Measurements from ENCODE around the gene SH2D2A. TPM values are rescaled to one million over a fixed set of nuclear protein-coding genes. Genes with fewer than 3 reads are reported as not detected.
"Not testable (repeated sequence)": the region's sequence is repeated elsewhere in the genome, so short reads cannot be mapped to it uniquely, and the experiment has no call there.

The SH2D2A gene
- total RNA-seq, 2 donors from 2014 or later: 129 to 137 TPM

DNA sequence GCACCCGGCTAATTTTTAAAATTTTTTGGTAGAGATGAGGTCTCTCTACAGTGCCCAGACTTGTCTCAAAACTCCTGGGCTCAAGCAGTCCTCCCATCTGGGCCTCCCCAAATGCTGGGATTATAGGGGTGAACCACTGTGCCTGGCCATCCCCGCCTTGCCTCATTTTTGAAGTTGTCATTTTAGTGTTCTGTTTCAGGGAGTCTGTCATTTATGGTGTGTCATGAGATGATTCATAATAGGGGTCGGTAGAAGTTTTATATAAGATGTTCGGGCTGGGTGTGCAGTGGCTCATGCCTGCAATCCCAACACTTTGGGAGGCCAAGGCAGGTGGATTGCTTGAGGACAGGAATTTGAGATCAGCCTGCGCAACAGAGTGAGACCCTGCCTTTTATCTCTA is 40.8 kb downstream of the SH2D2A start:
- no peaks in the 10 kb centered on the region for H3K27me3 Mint-ChIP-seq
- H3K4me3 Mint-ChIP-seq: no peak overlapping the region
- no peaks in the 10 kb centered on the region for H3K9me3 ChIP-seq (ENCODE audit: control insufficient read depth, low read length, poor library complexity, severe bottlenecking)
- H3K27ac Mint-ChIP-seq: peak overlapping the region; percentile 78
- H3K36me3 Mint-ChIP-seq (ENCODE audit: low read depth): peaks cover 9% of the 10 kb centered on the region
- ATAC-seq (no peak), DNase-seq (no peak)
- H3K4me1 Mint-ChIP-seq: peaks cover 41% of the 10 kb centered on the region

DNA sequence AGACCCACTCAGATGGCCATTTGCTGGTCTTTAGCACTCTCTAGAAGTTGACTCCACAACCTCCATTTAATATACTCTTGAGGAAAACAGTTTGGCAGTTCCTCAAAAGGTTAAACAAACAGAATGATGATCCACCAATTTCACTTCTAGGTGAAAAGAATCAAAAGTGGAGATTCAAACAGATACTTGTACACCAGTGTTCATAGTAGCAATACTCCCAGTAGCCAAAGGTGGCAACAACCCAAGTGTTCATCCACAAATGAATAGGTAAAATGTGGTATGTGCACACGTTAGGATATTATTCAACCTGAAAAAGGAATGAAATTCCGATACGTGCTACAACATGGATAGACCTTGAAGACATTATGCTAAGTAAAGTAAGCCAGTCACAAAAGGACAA is 43.0 kb downstream of the SH2D2A start:
- DNase-seq: no peak
- no peak for ATAC-seq
- Mint-ChIP-seq H3K4me1 (peaks cover 55% of the 10 kb centered on the region), H3K4me3 (no peak overlapping the region), H3K27me3 (no peaks in the 10 kb centered on the region), H3K36me3 (ENCODE audit: low read depth) (peaks cover 11% of the 10 kb centered on the region), H3K27ac (peak overlapping the region; percentile 45)
- H3K9me3 ChIP-seq (ENCODE audit: control insufficient read depth, low read length, poor library complexity, severe bottlenecking): no peaks in the 10 kb centered on the region

DNA sequence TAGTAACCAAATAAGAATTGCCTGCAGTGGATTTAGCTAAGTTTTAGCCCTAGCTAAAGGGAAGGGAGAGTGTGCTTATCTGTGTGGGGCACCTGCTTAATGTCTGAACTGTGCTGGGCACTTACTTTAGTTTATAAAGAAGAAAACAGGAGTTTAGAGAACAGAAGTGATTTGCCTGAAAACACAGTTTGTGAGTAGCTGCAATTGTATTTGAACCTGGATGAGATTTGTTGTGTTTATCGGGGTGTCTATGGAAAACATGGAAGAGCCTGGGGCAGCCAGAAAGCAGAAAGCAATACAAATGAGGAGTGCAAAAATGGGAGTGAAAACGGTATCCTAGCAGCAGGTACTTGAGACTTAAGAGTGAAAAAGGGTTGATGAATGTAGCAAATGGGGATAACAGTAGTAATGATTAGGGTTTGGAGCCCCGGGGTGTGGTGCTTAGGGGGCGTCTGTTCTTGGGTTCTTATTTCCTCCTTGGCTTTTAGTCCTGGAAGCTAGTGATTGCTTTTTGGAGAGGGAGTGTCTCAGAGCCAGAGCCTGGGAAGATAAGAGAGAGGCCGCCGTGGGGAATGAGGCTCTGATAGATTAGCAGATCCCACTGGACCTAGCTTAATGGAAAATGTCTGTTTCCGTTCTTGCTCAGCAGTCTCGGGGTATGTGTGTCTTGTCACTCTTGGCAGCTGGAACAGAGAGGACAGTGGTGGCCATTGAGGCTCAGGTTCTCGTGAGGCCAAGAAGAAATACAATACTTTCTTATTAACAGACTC is 43.7 kb downstream of the SH2D2A start:
- H3K27ac Mint-ChIP-seq: peak overlapping the region; percentile 45

DNA sequence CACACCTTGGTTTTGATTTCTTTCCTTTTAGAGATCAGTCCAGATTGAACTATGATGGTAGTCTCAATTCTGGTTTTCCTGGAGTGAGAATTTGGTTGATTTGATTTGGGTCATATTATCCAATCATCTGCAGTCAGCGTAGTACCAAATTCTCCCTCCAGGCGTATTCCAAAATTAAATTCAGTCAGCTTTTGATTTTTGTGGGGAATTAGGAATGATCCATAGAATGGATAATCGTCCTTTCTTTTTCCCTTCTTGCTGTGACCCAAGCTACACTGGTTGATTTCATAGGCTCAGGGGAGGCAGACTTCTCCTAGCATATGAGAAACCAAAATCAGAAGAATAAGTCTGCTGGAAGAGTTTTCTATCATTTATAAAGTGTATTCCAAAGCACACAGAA is 44.4 kb downstream of the SH2D2A start:
- H3K9me3 ChIP-seq (ENCODE audit: control insufficient read depth, low read length, poor library complexity, severe bottlenecking): no peaks in the 10 kb centered on the region
- Mint-ChIP-seq H3K27me3 (no peaks in the 10 kb centered on the region), H3K27ac (peak overlapping the region; percentile 45), H3K4me1 (peaks cover 48% of the 10 kb centered on the region), H3K36me3 (ENCODE audit: low read depth) (peaks cover 11% of the 10 kb centered on the region), H3K4me3 (no peak overlapping the region)
- no peak for DNase-seq
- ATAC-seq: no peak

More for the DNA sequence above, 43.7 kb downstream of the SH2D2A start:
- no peaks in the 10 kb centered on the region for H3K9me3 ChIP-seq (ENCODE audit: control insufficient read depth, low read length, poor library complexity, severe bottlenecking)
- H3K27me3 Mint-ChIP-seq: no peaks in the 10 kb centered on the region
- ATAC-seq (no peak), DNase-seq (no peak)
- peaks cover 54% of the 10 kb centered on the region for H3K4me1 Mint-ChIP-seq
- H3K4me3 Mint-ChIP-seq: peak overlapping the region; percentile 43
- peaks cover 11% of the 10 kb centered on the region for H3K36me3 Mint-ChIP-seq (ENCODE audit: low read depth)

DNA sequence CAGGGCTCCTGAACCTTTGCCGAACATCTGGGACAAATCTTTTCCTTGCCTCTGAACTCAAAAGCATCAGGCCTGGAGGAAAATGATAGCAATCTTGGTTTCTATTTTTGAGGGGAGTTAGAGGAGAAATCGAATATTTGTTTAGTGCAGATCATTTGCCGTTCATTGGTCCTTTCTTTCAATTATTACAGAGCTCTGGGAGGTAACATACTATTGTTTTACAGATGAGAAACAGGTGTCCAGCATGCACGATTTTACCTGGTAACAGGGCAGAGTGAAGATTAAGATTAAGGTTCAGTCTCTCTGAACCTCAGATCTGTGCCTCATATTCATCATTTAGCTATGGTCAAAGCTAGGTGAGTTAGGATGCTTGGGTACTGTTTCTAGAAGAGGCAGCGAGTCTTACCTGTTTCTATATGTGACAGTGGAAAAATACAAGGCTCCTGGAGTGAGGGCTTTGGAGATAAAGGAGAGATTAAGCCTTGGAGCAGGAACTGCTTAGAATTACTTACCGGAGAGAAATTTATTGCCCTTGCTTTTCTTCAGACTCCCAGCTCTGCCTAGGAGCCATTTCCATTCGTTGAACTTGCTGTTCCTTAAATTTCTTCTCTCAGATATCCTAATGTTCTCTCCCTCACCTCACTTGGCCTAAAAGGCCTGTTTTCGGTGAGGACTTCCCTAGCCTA is 47.9 kb downstream of the SH2D2A start:
- no peak for ATAC-seq
- Mint-ChIP-seq H3K27me3 (no peaks in the 10 kb centered on the region), H3K4me1 (peaks cover 42% of the 10 kb centered on the region), H3K27ac (no peak overlapping the region), H3K36me3 (ENCODE audit: low read depth) (peaks cover 11% of the 10 kb centered on the region), H3K4me3 (no peak overlapping the region)
- no peaks in the 10 kb centered on the region for H3K9me3 ChIP-seq (ENCODE audit: control insufficient read depth, low read length, poor library complexity, severe bottlenecking)
- no peak for DNase-seq

GRCh38 chr1:156767879-156768604 is 48.6 kb downstream of the SH2D2A start:
- Mint-ChIP-seq H3K27ac (no peak overlapping the region), H3K4me1 (peaks cover 35% of the 10 kb centered on the region), H3K27me3 (no peaks in the 10 kb centered on the region), H3K36me3 (ENCODE audit: low read depth) (peaks cover 11% of the 10 kb centered on the region), H3K4me3 (no peak overlapping the region)
- DNase-seq: peak in 2 of 3 donors; percentile 21 to 45
- no peaks in the 10 kb centered on the region for H3K9me3 ChIP-seq (ENCODE audit: control insufficient read depth, low read length, poor library complexity, severe bottlenecking)
- peak; percentile 2 for ATAC-seq

DNA sequence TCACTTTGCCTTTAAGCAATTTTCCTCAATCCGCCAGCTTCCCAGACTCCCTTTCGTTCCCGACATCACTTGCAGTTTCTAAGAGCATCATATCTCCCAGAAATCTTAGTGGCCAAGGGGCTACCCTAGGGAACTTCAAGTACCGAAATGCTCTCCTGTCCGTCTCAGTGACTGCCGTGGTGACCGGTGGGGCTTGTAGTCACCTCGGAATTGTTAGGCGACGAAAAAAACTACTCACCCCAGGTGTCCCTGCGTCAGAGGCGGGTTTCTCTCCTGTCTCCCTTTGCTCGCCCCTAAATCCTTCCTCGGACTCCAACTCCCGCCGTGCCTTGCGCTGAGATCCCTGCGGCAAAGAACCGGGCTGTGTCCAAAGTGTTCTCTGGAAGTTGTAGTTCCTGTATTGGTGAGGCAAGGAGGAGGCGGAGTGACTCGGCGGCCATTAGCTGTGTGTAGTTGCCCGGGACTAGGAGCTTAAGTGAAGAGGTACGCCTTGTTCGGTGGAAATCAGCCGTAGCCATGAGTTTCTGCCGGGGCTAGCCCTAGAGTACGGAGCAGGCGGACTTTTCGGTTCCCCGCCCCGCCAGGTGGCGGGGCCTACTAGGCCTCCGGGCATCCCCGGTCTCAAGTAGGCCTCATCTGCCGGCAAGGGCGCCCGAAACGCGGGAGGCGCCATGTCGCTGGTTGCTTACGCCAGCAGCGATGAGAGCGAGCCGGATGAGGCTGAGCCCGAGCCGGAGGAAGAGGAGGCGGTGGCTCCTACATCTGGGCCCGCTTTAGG is 49.4 kb downstream of the SH2D2A start, which contains the start of gene PRCC:
Gene PRCC, plus strand, starts transcription at position 435 of the 778 bp plus-strand sequence. Its CDS starts 237 bp downstream, at position 672.
- H3K4me1 Mint-ChIP-seq: peaks cover 29% of the 10 kb centered on the region
- H3K36me3 Mint-ChIP-seq (ENCODE audit: low read depth): peaks cover 8% of the 10 kb centered on the region
- H3K9me3 ChIP-seq (ENCODE audit: control insufficient read depth, low read length, poor library complexity, severe bottlenecking): no peaks in the 10 kb centered on the region
- H3K27me3 Mint-ChIP-seq: no peaks in the 10 kb centered on the region
- DNase-seq (peak; percentile 87 to 96 (median 92)), ATAC-seq (peak; percentile 92)
- H3K27ac Mint-ChIP-seq: no peak within 1 kb of the TSS
- no peak within 1 kb of the TSS for H3K4me3 Mint-ChIP-seq

- Mint-ChIP-seq H3K27ac (no peak overlapping the region), H3K36me3 (ENCODE audit: low read depth) (peaks cover 8% of the 10 kb centered on the region), H3K4me3 (no peak overlapping the region), H3K4me1 (peaks cover 29% of the 10 kb centered on the region), H3K27me3 (no peaks in the 10 kb centered on the region)
- no peaks in the 10 kb centered on the region for H3K9me3 ChIP-seq (ENCODE audit: control insufficient read depth, low read length, poor library complexity, severe bottlenecking)
- ATAC-seq (no peak), DNase-seq (no peak)
These were observed 50.1 kb downstream of the SH2D2A start for GRCh38 chr1:156766298-156767100.

GRCh38 chr1:156765666-156766065 is 51.0 kb downstream of the SH2D2A start:
- H3K27ac Mint-ChIP-seq: no peak overlapping the region
- ATAC-seq (no peak), DNase-seq (no peak)
- H3K36me3 Mint-ChIP-seq (ENCODE audit: low read depth): peaks cover under 1% of the 10 kb centered on the region
- peaks cover 22% of the 10 kb centered on the region for H3K4me1 Mint-ChIP-seq
- H3K27me3 Mint-ChIP-seq: no peaks in the 10 kb centered on the region
- no peaks in the 10 kb centered on the region for H3K9me3 ChIP-seq (ENCODE audit: control insufficient read depth, low read length, poor library complexity, severe bottlenecking)
- H3K4me3 Mint-ChIP-seq: no peak overlapping the region

- H3K36me3 Mint-ChIP-seq (ENCODE audit: low read depth); DNase-seq; H3K4me3 Mint-ChIP-seq; H3K9me3 ChIP-seq (ENCODE audit: control insufficient read depth, low read length, poor library complexity, severe bottlenecking); ATAC-seq; H3K27me3 Mint-ChIP-seq; H3K27ac Mint-ChIP-seq: not testable (repeated sequence)
- peaks cover 20% of the 10 kb centered on the region for H3K4me1 Mint-ChIP-seq
These were observed 51.5 kb downstream of the SH2D2A start for GRCh38 chr1:156765136-156765535.

DNA sequence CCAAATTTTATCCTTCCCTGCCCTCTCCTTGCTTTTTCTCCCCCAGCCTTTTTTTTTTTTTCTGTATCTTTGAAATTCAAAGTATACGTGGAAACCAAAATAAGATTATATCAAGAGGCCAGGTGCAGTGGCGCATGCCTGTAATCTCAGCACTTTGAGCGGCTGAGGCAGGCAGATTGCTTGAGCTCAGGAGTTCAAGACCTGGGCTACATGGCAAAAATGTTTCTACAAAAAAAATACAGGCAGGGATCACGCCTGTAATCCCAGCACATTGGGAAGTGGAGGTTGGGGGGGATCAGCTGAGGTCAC is 55.9 kb downstream of the SH2D2A start:
- no peaks in the 10 kb centered on the region for H3K9me3 ChIP-seq (ENCODE audit: control insufficient read depth, low read length, poor library complexity, severe bottlenecking)
- Mint-ChIP-seq H3K36me3 (ENCODE audit: low read depth) (no peaks in the 10 kb centered on the region), H3K4me1 (peaks cover 3% of the 10 kb centered on the region), H3K27me3 (no peaks in the 10 kb centered on the region), H3K27ac (no peak overlapping the region), H3K4me3 (no peak overlapping the region)
- DNase-seq (no peak), ATAC-seq (no peak)

- Mint-ChIP-seq H3K36me3 (ENCODE audit: low read depth) (no peaks in the 10 kb centered on the region), H3K4me1 (peaks cover 3% of the 10 kb centered on the region), H3K27ac (no peak overlapping the region), H3K4me3 (no peak overlapping the region), H3K27me3 (no peaks in the 10 kb centered on the region)
- H3K9me3 ChIP-seq (ENCODE audit: control insufficient read depth, low read length, poor library complexity, severe bottlenecking): no peaks in the 10 kb centered on the region
- DNase-seq (no peak), ATAC-seq (no peak)
These were observed 56.4 kb downstream of the SH2D2A start for GRCh38 chr1:156760092-156760795.
